HG03103 (cell line): ENCODE data around the gene APBA2.
"Not testable (repeated sequence)": the region's sequence is repeated elsewhere in the genome, so short reads cannot be mapped to it uniquely, and the experiment has no call there.

Experiments used
- ATAC-seq: cut with Tn5 transposase; IDR thresholded peaks from one replicate; pipeline ENCODE4 v1.9.1; 2021; ENCODE audit warnings: low read depth; ENCODE audit not compliant: unreplicated experiment

Gene APBA2

GRCh38 chr15:28994831-28995596 is 109.2 kb downstream of the APBA2 start:
- ATAC-seq = no peak

- ATAC-seq = no peak
Measured at GRCh38 chr15:28995705-28996104, 109.9 kb downstream of the APBA2 start.

- ATAC-seq = no peak
Measured at GRCh38 chr15:28996289-28996688, 110.5 kb downstream of the APBA2 start.

- no peak for ATAC-seq
Measured at GRCh38 chr15:28996953-28997352, 111.2 kb downstream of the APBA2 start.

- ATAC-seq = no peak
Measured at GRCh38 chr15:28997791-28998190, 112.0 kb downstream of the APBA2 start.

- ATAC-seq = no peak
Measured at GRCh38 chr15:28998511-28998910, 112.7 kb downstream of the APBA2 start.

- ATAC-seq = no peak
Measured at GRCh38 chr15:29003191-29003839, 117.5 kb downstream of the APBA2 start.

- no peak for ATAC-seq
Measured at GRCh38 chr15:29003840-29004233, 118.1 kb downstream of the APBA2 start.

- ATAC-seq = no peak
Measured at GRCh38 chr15:29005931-29006330, 120.2 kb downstream of the APBA2 start.

- ATAC-seq = no peak
Measured at GRCh38 chr15:29008846-29009245, 123.1 kb downstream of the APBA2 start.

- no peak for ATAC-seq
Measured at GRCh38 chr15:29012097-29012496, 126.3 kb downstream of the APBA2 start.

GRCh38 chr15:29014493-29014892 is 128.7 kb downstream of the APBA2 start:
- ATAC-seq = no peak

- no peak for ATAC-seq
Measured at GRCh38 chr15:29016518-29016917, 130.7 kb downstream of the APBA2 start.

- ATAC-seq = no peak
Measured at GRCh38 chr15:29018120-29018805, 132.5 kb downstream of the APBA2 start.

- ATAC-seq = no peak
Measured at GRCh38 chr15:29018995-29019976, 133.5 kb downstream of the APBA2 start.

- ATAC-seq = no peak
Measured at GRCh38 chr15:29021857-29022256, 136.1 kb downstream of the APBA2 start.

- no peak for ATAC-seq
Measured at GRCh38 chr15:29024662-29025061, 138.9 kb downstream of the APBA2 start.

- not testable (repeated sequence) for ATAC-seq
Measured at GRCh38 chr15:29025411-29025810, 139.6 kb downstream of the APBA2 start.

GRCh38 chr15:29028158-29028557 is 142.4 kb downstream of the APBA2 start:
- ATAC-seq = not testable (repeated sequence)

GRCh38 chr15:29029651-29030195 is 143.9 kb downstream of the APBA2 start:
- no peak for ATAC-seq
